ENCODE results near the gene AK9.
A peak's percentile ranks its signal among the peaks of the same experiment; 100 is the strongest.
"Not testable (repeated sequence)": the region's sequence is repeated elsewhere in the genome, so short reads cannot be mapped to it uniquely, and the experiment has no call there.

The AK9 gene

GRCh38 chr6:109714611-109715010, 23.6 kb upstream of the AK9 start:
- no peak for DNase-seq (ENCODE audit: low spot score)
- in situ Hi-C loops (cut with MboI; ENCODE audit: low sequenced_read_pairs, unreplicated experiment): no loop called here
- TF ChIP-seq, protein P1, sequence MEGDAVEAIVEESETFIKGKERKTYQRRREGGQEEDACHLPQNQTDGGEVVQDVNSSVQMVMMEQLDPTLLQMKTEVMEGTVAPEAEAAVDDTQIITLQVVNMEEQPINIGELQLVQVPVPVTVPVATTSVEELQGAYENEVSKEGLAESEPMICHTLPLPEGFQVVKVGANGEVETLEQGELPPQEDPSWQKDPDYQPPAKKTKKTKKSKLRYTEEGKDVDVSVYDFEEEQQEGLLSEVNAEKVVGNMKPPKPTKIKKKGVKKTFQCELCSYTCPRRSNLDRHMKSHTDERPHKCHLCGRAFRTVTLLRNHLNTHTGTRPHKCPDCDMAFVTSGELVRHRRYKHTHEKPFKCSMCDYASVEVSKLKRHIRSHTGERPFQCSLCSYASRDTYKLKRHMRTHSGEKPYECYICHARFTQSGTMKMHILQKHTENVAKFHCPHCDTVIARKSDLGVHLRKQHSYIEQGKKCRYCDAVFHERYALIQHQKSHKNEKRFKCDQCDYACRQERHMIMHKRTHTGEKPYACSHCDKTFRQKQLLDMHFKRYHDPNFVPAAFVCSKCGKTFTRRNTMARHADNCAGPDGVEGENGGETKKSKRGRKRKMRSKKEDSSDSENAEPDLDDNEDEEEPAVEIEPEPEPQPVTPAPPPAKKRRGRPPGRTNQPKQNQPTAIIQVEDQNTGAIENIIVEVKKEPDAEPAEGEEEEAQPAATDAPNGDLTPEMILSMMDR (IDR thresholded peaks at IDR 0.05; ENCODE audit: borderline replicate concordance, control extremely low read depth, extremely low read depth, insufficient read depth, missing control alignments): no peak

DNA sequence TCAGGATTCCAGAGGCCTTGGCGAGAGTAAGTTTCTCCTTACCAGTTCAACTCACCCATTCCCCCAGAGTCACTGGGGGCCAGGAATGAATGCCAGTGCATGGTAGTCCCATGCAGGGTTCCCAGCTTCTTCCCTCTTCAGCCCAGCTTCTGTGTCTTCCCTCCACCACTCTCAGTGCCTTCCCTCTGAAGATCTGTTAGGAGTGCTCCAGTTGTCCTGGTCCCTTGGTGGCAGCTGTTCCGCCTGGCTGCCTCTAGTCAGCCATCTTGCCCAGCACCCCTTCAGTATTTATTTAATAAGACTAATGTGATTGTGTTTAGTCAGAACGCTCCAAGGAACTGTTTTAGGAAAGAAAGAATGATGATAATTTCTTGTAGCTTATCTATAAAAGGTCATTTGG, 23.2 kb upstream of the AK9 start:
- DNase-seq (ENCODE audit: low spot score): no peak
- TF ChIP-seq, protein P1 (IDR thresholded peaks at IDR 0.05; ENCODE audit: borderline replicate concordance, control extremely low read depth, extremely low read depth, insufficient read depth, missing control alignments): no peak
- in situ Hi-C loops (cut with MboI; ENCODE audit: low sequenced_read_pairs, unreplicated experiment): no loop called here

- in situ Hi-C loops (cut with MboI; ENCODE audit: low sequenced_read_pairs, unreplicated experiment): no loop called here
- DNase-seq (ENCODE audit: low spot score): no peak
- TF ChIP-seq, protein P1 (IDR thresholded peaks at IDR 0.05; ENCODE audit: borderline replicate concordance, control extremely low read depth, extremely low read depth, insufficient read depth, missing control alignments): no peak
These were observed 22.1 kb upstream of the AK9 start for GRCh38 chr6:109713097-109713496.

- DNase-seq (ENCODE audit: low spot score): not testable (repeated sequence)
- in situ Hi-C loops (cut with MboI; ENCODE audit: low sequenced_read_pairs, unreplicated experiment): loop anchor here (10.0 kb wide), 2 partner anchors 327 to 687 kb away; no protein-coding TSS in a partner anchor
These were observed 17.1 kb upstream of the AK9 start for GRCh38 chr6:109708099-109708498.

- in situ Hi-C loops (cut with MboI; ENCODE audit: low sequenced_read_pairs, unreplicated experiment): loop anchor here (10.0 kb wide), 2 partner anchors 328 to 688 kb away; no protein-coding TSS in a partner anchor
- TF ChIP-seq, protein P1 (IDR thresholded peaks at IDR 0.05; ENCODE audit: borderline replicate concordance, control extremely low read depth, extremely low read depth, insufficient read depth, missing control alignments): no peak
- no peak for DNase-seq (ENCODE audit: low spot score)
These were observed 15.5 kb upstream of the AK9 start for GRCh38 chr6:109706513-109706912.

DNA sequence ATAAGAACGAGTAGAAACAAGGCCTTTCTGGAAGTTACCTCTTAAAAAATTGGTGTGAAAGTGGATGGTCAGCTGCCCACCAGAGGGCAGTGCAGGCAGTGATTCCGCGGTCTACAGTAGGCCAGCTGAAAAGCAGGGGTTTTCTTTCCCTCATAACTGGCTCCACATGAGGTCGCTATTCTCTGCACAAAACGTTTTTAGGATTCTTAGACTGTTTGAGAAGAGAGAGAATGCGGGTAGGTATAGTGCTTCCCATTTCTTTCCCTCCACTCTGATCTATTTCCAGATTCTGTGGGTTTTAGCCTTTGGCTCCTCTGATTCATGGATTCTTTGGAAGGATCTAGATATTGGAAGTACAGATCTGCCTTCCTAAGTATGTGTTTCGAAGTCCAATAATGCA, 14.3 kb upstream of the AK9 start:
- in situ Hi-C loops (cut with MboI; ENCODE audit: low sequenced_read_pairs, unreplicated experiment): loop anchor here (10.0 kb wide), 2 partner anchors 330 to 690 kb away; no protein-coding TSS in a partner anchor
- TF ChIP-seq, protein P1 (IDR thresholded peaks at IDR 0.05; ENCODE audit: borderline replicate concordance, control extremely low read depth, extremely low read depth, insufficient read depth, missing control alignments): peak; percentile 72
- peak; percentile 62 for DNase-seq (ENCODE audit: low spot score)

GRCh38 chr6:109702791-109703190, 11.8 kb upstream of the AK9 start:
- in situ Hi-C loops (cut with MboI; ENCODE audit: low sequenced_read_pairs, unreplicated experiment): loop anchor here (10.0 kb wide), 2 partner anchors 332 to 692 kb away; no protein-coding TSS in a partner anchor
- no peak for DNase-seq (ENCODE audit: low spot score)
- TF ChIP-seq, protein P1 (IDR thresholded peaks at IDR 0.05; ENCODE audit: borderline replicate concordance, control extremely low read depth, extremely low read depth, insufficient read depth, missing control alignments): no peak
